ENCODE measurements around the gene CTSA.
"Not testable (repeated sequence)": the region's sequence is repeated elsewhere in the genome, so short reads cannot be mapped to it uniquely, and the experiment has no call there.

The CTSA gene

GRCh38 chr20:45867136-45867818 is 23.9 kb upstream of the CTSA start:
- no peak for DNase-seq

- DNase-seq = no peak
Measured at GRCh38 chr20:45867819-45868176, 23.3 kb upstream of the CTSA start.

- DNase-seq = no peak
Measured at GRCh38 chr20:45872626-45873025, 18.5 kb upstream of the CTSA start.

DNA sequence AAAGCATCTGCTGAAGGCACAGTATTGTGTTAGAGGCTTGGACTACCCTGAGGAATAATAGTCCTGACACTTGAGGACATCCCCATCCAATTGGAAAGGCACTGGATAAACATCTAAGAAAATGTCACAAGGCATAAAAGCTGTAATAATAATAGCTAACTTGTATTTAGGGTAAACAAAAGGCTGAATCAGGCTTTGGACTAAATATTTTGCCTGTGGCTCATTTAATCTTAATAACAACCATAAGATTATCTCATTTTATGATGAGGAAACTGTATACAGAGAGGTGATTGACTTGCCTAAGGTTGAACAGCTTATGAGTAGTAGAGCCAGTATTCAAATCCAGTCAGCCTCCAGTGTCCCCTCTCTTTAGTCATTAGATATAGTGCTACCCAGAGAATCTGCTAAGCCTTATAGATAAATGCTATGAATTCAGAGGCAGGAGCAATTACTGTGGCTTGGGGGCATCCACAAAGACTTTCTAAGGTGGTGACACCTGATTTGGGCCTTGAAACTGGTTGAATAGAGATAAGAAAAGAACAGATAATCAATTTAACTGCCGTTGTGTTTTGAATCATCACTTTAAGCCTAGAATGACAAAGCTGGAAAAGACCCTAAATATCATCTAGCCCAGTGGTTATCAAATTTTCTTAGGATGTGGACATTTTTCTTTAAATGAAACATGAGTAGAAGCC is 17.6 kb upstream of the CTSA start:
- no peak for DNase-seq

- DNase-seq = not testable (repeated sequence)
Measured at GRCh38 chr20:45874104-45874481, 17.0 kb upstream of the CTSA start.

- DNase-seq = no peak
Measured at GRCh38 chr20:45874576-45874975, 16.6 kb upstream of the CTSA start.

- no peak for DNase-seq
Measured at GRCh38 chr20:45878076-45878761, 12.9 kb upstream of the CTSA start.

- DNase-seq = peak; percentile 99
Measured at GRCh38 chr20:45880988-45881788, 9.9 kb upstream of the CTSA start, which contains the start of gene ZSWIM1. Gene ZSWIM1, plus strand, starts transcription at chr20:45881227. Its CDS starts 1,366 bp downstream, at chr20:45882593.

GRCh38 chr20:45882469-45883099 is 8.6 kb upstream of the CTSA start:
- no peak for DNase-seq

DNA sequence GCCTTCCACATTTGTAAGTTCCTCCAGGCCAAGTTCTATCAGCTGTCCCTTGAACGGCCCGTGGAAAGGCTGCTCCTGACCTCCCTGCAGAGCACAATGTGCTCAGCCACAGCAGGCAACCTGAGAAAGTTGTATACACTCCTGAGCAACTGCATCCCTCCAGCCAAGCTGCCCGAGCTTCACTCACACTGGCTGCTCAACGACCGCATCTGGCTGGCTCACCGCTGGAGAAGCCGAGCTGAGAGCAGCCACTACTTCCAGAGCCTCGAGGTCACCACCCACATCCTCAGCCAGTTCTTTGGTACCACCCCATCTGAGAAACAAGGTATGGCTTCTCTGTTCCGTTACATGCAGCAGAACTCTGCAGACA is 8.1 kb upstream of the CTSA start:
- no peak for DNase-seq

DNA sequence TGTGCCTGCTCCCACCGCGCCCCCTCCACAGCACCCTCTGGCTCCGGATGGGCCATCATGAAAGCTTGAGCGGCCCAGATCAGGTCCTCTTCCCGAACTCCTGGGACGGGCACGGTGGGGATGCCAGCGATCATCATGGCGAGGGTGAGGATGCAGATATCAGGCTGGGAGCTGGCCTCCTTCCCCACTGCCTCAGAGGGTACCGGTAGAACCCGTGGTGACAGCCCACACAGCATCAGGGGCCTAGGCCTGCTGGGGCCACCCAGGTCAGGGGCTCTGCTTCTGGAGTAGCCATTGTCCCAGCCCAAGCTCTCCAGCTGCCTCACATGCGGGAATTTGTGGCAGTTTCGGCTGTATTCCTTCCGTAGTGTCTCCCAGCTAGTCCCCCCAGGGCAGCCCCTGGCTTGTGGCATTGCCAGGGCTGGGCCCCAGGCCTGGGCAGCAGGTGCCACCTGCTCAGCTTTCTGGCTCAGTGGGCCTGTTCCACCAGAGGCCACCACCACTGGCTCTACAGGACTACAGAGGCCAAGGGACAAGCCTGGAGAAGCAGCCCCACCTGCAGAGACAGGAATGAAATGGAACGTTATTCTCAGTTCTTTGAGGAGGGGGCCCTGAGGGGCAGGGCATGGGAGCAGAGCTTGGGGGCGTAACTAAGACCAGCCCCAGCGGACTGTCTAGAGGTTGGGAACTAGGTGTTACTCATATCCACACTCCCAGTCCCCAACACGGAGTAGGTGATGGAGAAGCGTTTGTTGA is 4.4 kb upstream of the CTSA start:
- DNase-seq = no peak

- DNase-seq = no peak
Measured at GRCh38 chr20:45887346-45887715, 3.8 kb upstream of the CTSA start, which contains the start of gene SPATA25. Gene SPATA25, minus strand, starts transcription at chr20:45887622. Its CDS starts 32 bp downstream, at chr20:45887590.

DNA sequence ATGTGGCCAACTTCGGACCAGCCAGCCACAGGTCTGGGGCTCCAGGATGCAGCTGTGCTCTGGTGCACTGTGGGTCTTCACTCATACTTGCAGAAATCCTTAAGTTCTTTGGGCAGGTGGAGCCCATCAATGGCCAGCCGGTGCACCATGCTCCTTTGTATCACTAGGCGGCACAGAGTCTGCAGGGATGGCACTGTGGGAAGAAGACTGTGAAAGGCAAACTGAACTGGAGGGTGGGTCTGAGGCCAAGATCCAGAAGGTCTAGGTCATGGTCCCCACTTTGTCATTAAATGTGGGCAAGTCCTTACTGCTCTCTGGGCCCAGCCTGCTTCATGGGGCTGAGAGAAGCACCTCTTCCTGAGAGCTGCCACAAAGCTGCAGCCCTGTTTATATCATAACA is 2.5 kb upstream of the CTSA start:
- no peak for DNase-seq

GRCh38 chr20:45890077-45890984 is 804 bp upstream of the CTSA start:
- DNase-seq = peak; percentile 49

- DNase-seq = no peak
Measured at GRCh38 chr20:45892049-45892825, 1.1 kb downstream of the CTSA start.

- peak; percentile 30 for DNase-seq
Measured at GRCh38 chr20:45892828-45893500, 1.8 kb downstream of the CTSA start.

DNA sequence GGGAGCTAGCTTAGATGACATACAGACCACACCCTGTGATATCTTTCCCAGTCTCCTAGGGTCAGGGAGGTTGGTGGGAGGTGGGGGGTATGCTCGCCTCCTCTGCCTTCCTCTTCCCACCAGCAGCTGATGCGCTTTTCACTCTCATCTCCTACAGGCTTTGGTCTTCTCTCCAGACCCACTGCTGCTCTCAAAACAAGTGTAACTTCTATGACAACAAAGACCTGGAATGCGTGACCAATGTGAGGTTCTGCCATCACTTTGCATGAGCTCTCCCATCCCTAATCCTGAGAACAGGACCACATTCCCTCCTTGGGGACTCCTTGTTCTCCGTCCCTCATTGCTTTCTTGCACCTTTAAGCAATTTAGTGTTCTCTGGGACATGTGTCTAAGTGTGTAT is 2.7 kb downstream of the CTSA start:
- no peak for DNase-seq

- DNase-seq = no peak
Measured at GRCh38 chr20:45894797-45895196, 3.7 kb downstream of the CTSA start.

- DNase-seq = no peak
Measured at GRCh38 chr20:45896641-45897161, 5.6 kb downstream of the CTSA start.

Measured in CD4-positive, alpha-beta T cell treated with Interleukin-21 for 1 hour (primary cell).